GM08714 (cell line): ENCODE data around the gene LIN37.

Experiments
- H3K4me3 ChIP-seq: fragments of 200-500 bp; sonication (Bioruptor generic); 2 replicates; pipeline ENCODE4 v1.5.1; 2014; ENCODE audit warnings: mild to moderate bottlenecking, low read length, inconsistent platforms
- ZNF274 ChIP-seq: IDR thresholded peaks from 2 replicates; pipeline ENCODE4 v1.6.1; 2012; ENCODE audit warnings: mild to moderate bottlenecking, low read depth, low read length

Gene LIN37

GRCh38 chr19:35776102-35776788, 27.9 kb downstream of the LIN37 start:
- TF ChIP-seq ZNF274, result no peak
- peak overlapping the region; percentile 83 for H3K4me3 ChIP-seq

- TF ChIP-seq ZNF274, result no peak
- H3K4me3 ChIP-seq, result no peak overlapping the region
Measured at GRCh38 chr19:35777086-35777841, 28.9 kb downstream of the LIN37 start.

GRCh38 chr19:35777961-35778360, 29.6 kb downstream of the LIN37 start:
- no peak overlapping the region for H3K4me3 ChIP-seq
- no peak for TF ChIP-seq ZNF274

GRCh38 chr19:35779033-35779432, 30.7 kb downstream of the LIN37 start:
- TF ChIP-seq ZNF274, result no peak

GRCh38 chr19:35780058-35780457, 31.7 kb downstream of the LIN37 start:
- no peak for TF ChIP-seq ZNF274

More at GRCh38 chr19:35779033-35779432, 30.7 kb downstream of the LIN37 start:
- H3K4me3 ChIP-seq, result no peak overlapping the region

GRCh38 chr19:35780717-35781116, 32.3 kb downstream of the LIN37 start:
- no peak overlapping the region for H3K4me3 ChIP-seq
- no peak for TF ChIP-seq ZNF274

More at GRCh38 chr19:35780058-35780457, 31.7 kb downstream of the LIN37 start:
- H3K4me3 ChIP-seq, result no peak overlapping the region

GRCh38 chr19:35781650-35782049, 33.3 kb downstream of the LIN37 start:
- no peak for TF ChIP-seq ZNF274
- H3K4me3 ChIP-seq, result no peak overlapping the region

- no peak for TF ChIP-seq ZNF274
Measured at GRCh38 chr19:35782589-35782988, 34.2 kb downstream of the LIN37 start.

GRCh38 chr19:35783469-35784434, 35.4 kb downstream of the LIN37 start:
- no peak overlapping the region for H3K4me3 ChIP-seq
- no peak for TF ChIP-seq ZNF274

More at GRCh38 chr19:35782589-35782988, 34.2 kb downstream of the LIN37 start:
- H3K4me3 ChIP-seq, result no peak overlapping the region

GRCh38 chr19:35784503-35785338, 36.3 kb downstream of the LIN37 start:
- no peak for TF ChIP-seq ZNF274
- no peak overlapping the region for H3K4me3 ChIP-seq

- H3K4me3 ChIP-seq, result no peak overlapping the region
- TF ChIP-seq ZNF274, result no peak
Measured at GRCh38 chr19:35785339-35785627, 36.9 kb downstream of the LIN37 start.

GRCh38 chr19:35786299-35787160, 38.2 kb downstream of the LIN37 start:
- TF ChIP-seq ZNF274, result no peak
- no peak overlapping the region for H3K4me3 ChIP-seq
